MCF 10A (cell line): ENCODE data around the gene ESD. TPM values are rescaled to one million over a fixed set of nuclear protein-coding genes. Genes with fewer than 3 reads are reported as not detected.
"Not testable (repeated sequence)": the region's sequence is repeated elsewhere in the genome, so short reads cannot be mapped to it uniquely, and the experiment has no call there.

Source experiments
- BruUV-seq: library from RNA; stranded (reverse); fragments of 400-500 nt; replicated peaks from 2 replicates; lab custom pipeline; 2021; lab: Mats Ljungman, UMichigan
- CTCF ChIA-PET: fragments of 300-600 bp; sonication (Branson Sonifier 250); formaldehyde crosslinking; extraction: SDS; loops from one replicate; lab custom pipeline; 2021; ENCODE audit warnings: antibody characterized with exemption, inconsistent platforms; lab: Yijun Ruan, JAX
- POLR2A ChIA-PET: fragments of 300-600, 350-650 bp; sonication (Branson Sonifier 250); formaldehyde crosslinking; extraction: SDS; loops from one replicate; lab custom pipeline; 2020; ENCODE audit warnings: antibody characterized with exemption, inconsistent platforms; lab: Yijun Ruan, JAX
- DNase-seq: peaks from one replicate; pipeline ENCODE4 v3.0.0-alpha.2; 2018; ENCODE audit not compliant: unreplicated experiment
- H3K27ac Mint-ChIP-seq: one replicate; pipeline ENCODE4 v1.8.0; 2022; ENCODE audit warnings: mild to moderate bottlenecking, low read depth, mixed read lengths; ENCODE audit not compliant: unreplicated experiment
- H3K27me3 Mint-ChIP-seq: one replicate; pipeline ENCODE4 v1.8.0; 2022; ENCODE audit warnings: mixed read lengths; ENCODE audit not compliant: insufficient read depth, unreplicated experiment
- H3K36me3 Mint-ChIP-seq: one replicate; pipeline ENCODE4 v1.8.0; 2022; ENCODE audit warnings: mild to moderate bottlenecking, moderate library complexity, mixed read lengths; ENCODE audit not compliant: insufficient read depth, unreplicated experiment
- H3K4me1 Mint-ChIP-seq: one replicate; pipeline ENCODE4 v1.8.0; 2022; ENCODE audit warnings: mixed read lengths; ENCODE audit not compliant: insufficient read depth, unreplicated experiment
- H3K4me3 Mint-ChIP-seq: one replicate; pipeline ENCODE4 v1.8.0; 2022; ENCODE audit warnings: mild to moderate bottlenecking, moderate library complexity, mixed read lengths; ENCODE audit not compliant: unreplicated experiment
- H3K9me3 Mint-ChIP-seq: one replicate; pipeline ENCODE4 v1.8.0; 2022; ENCODE audit warnings: mixed read lengths; ENCODE audit not compliant: unreplicated experiment
- CTCF ChIP-seq: fragments of 200-600 bp; IDR thresholded peaks from one replicate; pipeline ENCODE4 v1.8.0; 2022; ENCODE audit warnings: antibody characterized with exemption, mild to moderate bottlenecking; ENCODE audit not compliant: unreplicated experiment
- intact Hi-C: fragments of 100-400 bp; cut with micrococcal nuclease; formaldehyde crosslinking; loops from 2 replicates; pipeline ENCODE4 v1.14.1; 2022
- total RNA-seq: library from RNA; stranded (reverse); gene quantifications from 2 replicates; pipeline ENCODE4 v1.2.3, GENCODE V29; 2022

ESD gene
- total RNA-seq, 1 experiment from 2014 or later = 105 TPM

DNA sequence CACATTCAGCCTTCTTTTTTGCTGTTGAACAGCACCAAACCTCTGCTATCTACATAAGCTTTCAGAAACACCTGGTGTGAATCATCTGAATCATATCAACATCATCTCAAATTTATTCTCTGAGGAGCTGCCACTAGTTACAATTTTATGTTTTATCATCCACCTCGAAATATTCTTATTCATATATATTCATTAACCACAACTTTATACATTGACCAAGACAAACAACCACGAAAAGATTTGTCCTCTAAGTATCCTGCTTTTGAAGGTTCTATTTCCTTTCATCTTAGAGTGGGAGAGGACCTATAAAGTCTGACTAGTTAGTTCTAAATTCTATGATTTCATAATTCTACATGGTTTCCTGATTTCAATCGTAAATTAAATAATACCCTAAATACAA, 18.9 kb downstream of the ESD start:
- Mint-ChIP-seq H3K27me3 (no peaks in the 10 kb centered on the region), H3K36me3 (peaks cover 83% of the 10 kb centered on the region), H3K9me3 (no peaks in the 10 kb centered on the region), H3K4me1 (no peaks in the 10 kb centered on the region), H3K4me3 (no peak overlapping the region), H3K27ac (peak overlapping the region; percentile 35)
- intact Hi-C loops = no loop called here
- no peak for TF ChIP-seq CTCF
- ChIA-PET CTCF (interaction anchor here (0.7 to 1.0 kb wide), 2 partner anchors 14 to 433 kb away, joined by 3 to 5 read pairs; no protein-coding TSS in a partner anchor), POLR2A (no interaction called here)
- DNase-seq = no peak
- BruUV-seq = no TSS peak

- peaks cover 76% of the 10 kb centered on the region for H3K36me3 Mint-ChIP-seq
- ChIA-PET CTCF (interaction anchor here (1.1 to 1.4 kb wide), 2 partner anchors 11 kb away, joined by 5 to 6 read pairs; no protein-coding TSS in a partner anchor), POLR2A (no interaction called here)
- no peak for TF ChIP-seq CTCF
- H3K4me1 Mint-ChIP-seq = no peaks in the 10 kb centered on the region
- intact Hi-C loops = no loop called here
- H3K4me3 Mint-ChIP-seq = no peak overlapping the region
- DNase-seq = no peak
- no peaks in the 10 kb centered on the region for H3K27me3 Mint-ChIP-seq
- H3K9me3 Mint-ChIP-seq = no peaks in the 10 kb centered on the region
- no peak overlapping the region for H3K27ac Mint-ChIP-seq
- BruUV-seq = no TSS peak
Observed at GRCh38 chr13:46775385-46776107, 21.4 kb downstream of the ESD start.

DNA sequence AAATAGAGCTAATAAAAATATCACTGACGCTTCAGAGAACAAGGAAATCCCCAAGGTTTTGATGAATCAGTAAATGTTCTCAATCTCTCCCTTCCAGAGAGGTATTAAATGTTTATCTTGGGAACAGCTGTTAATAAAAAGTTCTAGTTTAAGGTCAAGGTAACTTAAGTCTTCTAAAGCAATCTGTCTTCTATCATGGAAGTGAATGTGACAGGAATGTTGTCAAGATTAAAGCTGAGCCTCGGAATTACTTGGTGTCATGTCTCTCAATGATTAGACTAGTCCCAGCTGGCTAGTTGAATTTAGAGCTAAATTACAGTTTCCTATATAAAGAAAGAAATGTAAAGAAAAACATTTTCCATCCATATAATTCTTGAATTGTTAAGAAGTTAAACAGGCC, 23.4 kb downstream of the ESD start:
- ChIA-PET CTCF (no interaction called here), POLR2A (no interaction called here)
- no peak overlapping the region for H3K4me3 Mint-ChIP-seq
- no TSS peak for BruUV-seq
- no peak for DNase-seq
- no peak for TF ChIP-seq CTCF
- H3K27me3 Mint-ChIP-seq = no peaks in the 10 kb centered on the region
- H3K9me3 Mint-ChIP-seq = no peaks in the 10 kb centered on the region
- intact Hi-C loops = no loop called here
- H3K27ac Mint-ChIP-seq = no peak overlapping the region
- H3K4me1 Mint-ChIP-seq = no peaks in the 10 kb centered on the region
- H3K36me3 Mint-ChIP-seq = peaks cover 68% of the 10 kb centered on the region

DNA sequence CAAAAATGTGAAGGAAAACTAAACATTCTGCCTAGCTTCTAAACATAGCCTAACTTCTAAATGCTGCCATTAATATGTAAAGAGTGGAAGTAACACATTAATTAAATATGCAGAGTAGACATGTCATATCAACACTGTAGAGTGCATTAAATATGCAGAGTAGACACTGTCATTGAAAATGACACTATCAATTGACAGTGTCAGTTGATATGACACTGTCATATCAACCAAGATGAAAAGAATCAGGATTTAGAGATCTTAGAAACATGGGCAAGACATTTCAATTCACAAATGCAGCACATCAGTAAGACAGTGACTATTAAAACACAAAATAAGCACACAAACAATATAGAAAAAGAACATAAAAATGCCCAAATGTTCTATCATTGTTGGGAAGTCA, 25.3 kb downstream of the ESD start:
- peaks cover 52% of the 10 kb centered on the region for H3K36me3 Mint-ChIP-seq

GRCh38 chr13:46769925-46770324, 27.0 kb downstream of the ESD start:
- CTCF ChIA-PET, BruUV-seq, H3K4me1 Mint-ChIP-seq, H3K9me3 Mint-ChIP-seq, H3K27me3 Mint-ChIP-seq, POLR2A ChIA-PET, intact Hi-C loops, H3K4me3 Mint-ChIP-seq, H3K27ac Mint-ChIP-seq, DNase-seq: not testable (repeated sequence)
- peaks cover 36% of the 10 kb centered on the region for H3K36me3 Mint-ChIP-seq

More for the DNA sequence above, 25.3 kb downstream of the ESD start:
- Mint-ChIP-seq H3K4me1 (no peaks in the 10 kb centered on the region), H3K9me3 (no peaks in the 10 kb centered on the region), H3K27ac (no peak overlapping the region), H3K4me3 (no peak overlapping the region), H3K27me3 (no peaks in the 10 kb centered on the region)
- intact Hi-C loops = no loop called here
- CTCF ChIA-PET = no interaction called here
- TF ChIP-seq CTCF = no peak
- DNase-seq = no peak
- BruUV-seq = no TSS peak
- POLR2A ChIA-PET = no interaction called here
